GM23338 (cell line): Measurements from ENCODE around the gene PANK1. TPM values are rescaled to one million over a fixed set of nuclear protein-coding genes. Genes with fewer than 3 reads are reported as not detected.

Experiments used
- ATAC-seq: fragments of 200-7000 bp; cut with Tn5 transposase; 3 replicates; pipeline ENCODE4 v1.9.1; 2020
- DNase-seq: peaks from one replicate; pipeline ENCODE4 v3.0.0-alpha.2; 2015; ENCODE audit warnings: low spot score
- H2AFZ ChIP-seq: fragments of 200-600 bp; sonication (generic); 2 replicates; pipeline ENCODE4 v1.8.0; 2016; ENCODE audit warnings: antibody characterized with exemption, mild to moderate bottlenecking, moderate library complexity
- H3F3A ChIP-seq: fragments of 200-600 bp; sonication (generic); replicated peaks from 2 replicates; pipeline ENCODE4 v1.8.0; 2017; ENCODE audit warnings: antibody characterized with exemption, mixed run types, low read depth
- H3K27ac ChIP-seq: fragments of 200-600 bp; sonication (generic); 2 replicates; pipeline ENCODE4 v1.6.1; 2016; ENCODE audit warnings: low read depth
- H3K27me3 ChIP-seq: fragments of 200-600 bp; sonication (generic); 2 replicates; pipeline ENCODE4 v1.8.0; 2016; ENCODE audit warnings: mild to moderate bottlenecking, mixed run types, moderate library complexity; ENCODE audit not compliant: insufficient read depth
- H3K36me3 ChIP-seq: fragments of 200-600 bp; sonication (generic); 2 replicates; pipeline ENCODE4 v1.8.0; 2016; ENCODE audit warnings: mild to moderate bottlenecking; ENCODE audit not compliant: insufficient read depth
- H3K4me1 ChIP-seq: fragments of 200-600 bp; sonication (generic); 2 replicates; pipeline ENCODE4 v1.8.0; 2016; ENCODE audit warnings: mild to moderate bottlenecking, moderate library complexity; ENCODE audit not compliant: insufficient read depth
- H3K4me2 ChIP-seq: fragments of 200-600 bp; sonication (generic); 2 replicates; pipeline ENCODE4 v1.7.1; 2017; ENCODE audit warnings: mixed run types
- H3K4me3 ChIP-seq: fragments of 200-600 bp; sonication (generic); 2 replicates; pipeline ENCODE4 v1.6.1; 2016; ENCODE audit warnings: mixed run types
- H3K79me2 ChIP-seq: fragments of 200-600 bp; sonication (generic); replicated peaks from 2 replicates; pipeline ENCODE4 v1.8.0; 2017; ENCODE audit warnings: mild to moderate bottlenecking; ENCODE audit not compliant: insufficient read depth
- H3K9me2 ChIP-seq: fragments of 200-600 bp; sonication (generic); 2 replicates; pipeline ENCODE4 v1.8.0; 2017; ENCODE audit not compliant: insufficient read depth
- H4K20me1 ChIP-seq: fragments of 200-600 bp; sonication (generic); replicated peaks from 2 replicates; pipeline ENCODE4 v1.8.0; 2017; ENCODE audit warnings: mild to moderate bottlenecking; ENCODE audit not compliant: insufficient read depth
- H3K27ac Mint-ChIP-seq: 2 replicates; pipeline ENCODE4 v1.8.0; 2020; ENCODE audit warnings: inconsistent platforms, mild to moderate bottlenecking, moderate library complexity, mixed read lengths
- H3K27me3 Mint-ChIP-seq: 3 replicates; pipeline ENCODE4 v1.8.0; 2022; ENCODE audit warnings: low read depth, mild to moderate bottlenecking, moderate library complexity, mixed read lengths, inconsistent platforms; ENCODE audit not compliant: insufficient read depth, poor library complexity
- H3K36me3 Mint-ChIP-seq: 3 replicates; pipeline ENCODE4 v1.8.0; 2021; ENCODE audit warnings: low read depth, mild to moderate bottlenecking, inconsistent platforms, moderate library complexity, mixed read lengths
- H3K4me1 Mint-ChIP-seq: 3 replicates; pipeline ENCODE4 v1.8.0; 2020; ENCODE audit warnings: mild to moderate bottlenecking, inconsistent platforms, mixed read lengths
- H3K4me3 Mint-ChIP-seq: 3 replicates; pipeline ENCODE4 v1.8.0; 2021; ENCODE audit warnings: moderate library complexity, mild to moderate bottlenecking, inconsistent platforms, mixed read lengths
- H3K9me3 Mint-ChIP-seq: 3 replicates; pipeline ENCODE4 v1.8.0; 2020; ENCODE audit warnings: moderate library complexity, mild to moderate bottlenecking, inconsistent platforms, mixed read lengths
- CREB1 ChIP-seq: fragments of 250-450 bp; sonication (Bioruptor Pico); IDR thresholded peaks from 2 replicates; pipeline ENCODE4 v1.5.0; 2020; ENCODE audit warnings: low read depth, mild to moderate bottlenecking, moderate library complexity
- EZH2 ChIP-seq: fragments of 200-600 bp; sonication (generic); IDR thresholded peaks from one replicate; pipeline ENCODE4 v1.8.0; 2017; ENCODE audit warnings: antibody characterized with exemption, mild to moderate bottlenecking, low read depth; ENCODE audit not compliant: unreplicated experiment
- NANOG ChIP-seq: IDR thresholded peaks from 2 replicates; pipeline ENCODE4 v1.6.1; 2016; ENCODE audit warnings: antibody characterized with exemption, borderline replicate concordance
- POLR2AphosphoS5 ChIP-seq: IDR thresholded peaks from 2 replicates; pipeline ENCODE4 v1.6.1; 2016; ENCODE audit warnings: antibody characterized with exemption, low read depth
- STAT1 ChIP-seq: IDR thresholded peaks from one replicate; pipeline ENCODE4 v1.6.1; 2016; ENCODE audit warnings: antibody characterized with exemption; ENCODE audit not compliant: unreplicated experiment
- ZNF114 ChIP-seq: fragments of 250-450 bp; sonication (Bioruptor Pico); IDR thresholded peaks from 2 replicates; pipeline ENCODE4 v1.5.0; 2020; ENCODE audit warnings: mild to moderate bottlenecking, moderate library complexity
- ZNF331 ChIP-seq: fragments of 250-450 bp; sonication (Bioruptor Pico); IDR thresholded peaks from 2 replicates; pipeline ENCODE4 v1.5.0; 2020; ENCODE audit warnings: low read depth, mild to moderate bottlenecking, moderate library complexity
- ZNF462 ChIP-seq: fragments of 250-450 bp; sonication (Bioruptor Pico); IDR thresholded peaks from 2 replicates; pipeline ENCODE4 v1.5.0; 2020; ENCODE audit warnings: mild to moderate bottlenecking, moderate library complexity
- polyA plus RNA-seq: library from polyadenylated mRNA; unstranded; fragments of >200 nt; fragmentation: Nextera tagmentation; extraction: Ambion mirVana; gene quantifications from 2 replicates; pipeline ENCODE4 v1.2.1, GENCODE V29; 2016
- total RNA-seq: library from RNA; depleted of rRNA; stranded (reverse); fragments of >200 nt; shearing (Covaris generic); gene quantifications from 2 replicates; pipeline ENCODE4 v1.2.3, GENCODE V29; 2014
- TF ChIP-seq, protein P1 (sequence below): IDR thresholded peaks from one replicate; pipeline ENCODE4 v1.6.1; 2018; ENCODE audit warnings: antibody characterized with exemption; ENCODE audit not compliant: unreplicated experiment

Gene PANK1
- total and polyA plus RNA-seq, 2 experiments from 2014 or later = 15.2 to 44.7 TPM

DNA sequence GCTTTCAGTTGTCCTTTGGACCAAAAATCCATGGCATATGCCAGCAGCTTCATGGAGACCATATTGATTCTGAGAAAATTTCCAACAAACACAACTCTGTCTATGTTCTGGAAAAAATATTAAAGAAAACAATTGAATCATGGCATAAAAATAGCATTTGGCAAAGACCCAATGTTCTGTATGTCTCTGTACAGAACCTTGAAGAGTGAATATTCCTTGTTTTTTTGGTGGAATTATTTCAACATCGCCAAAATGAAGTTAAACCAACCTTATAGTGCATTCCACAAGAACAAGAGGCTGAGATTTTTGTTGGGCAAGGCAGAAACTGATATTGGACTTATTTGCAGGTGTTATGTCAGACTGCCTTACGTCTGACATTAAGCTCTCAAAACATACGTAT, 56.4 kb downstream of the PANK1 start:
- H3F3A ChIP-seq = no peaks in the 10 kb centered on the region
- Mint-ChIP-seq H3K9me3 (no peaks in the 10 kb centered on the region), H3K27me3 (no peaks in the 10 kb centered on the region), H3K4me1 (peaks cover 1% of the 10 kb centered on the region; the same call in 2 of the 3 replicates), H3K27ac (no peak overlapping the region), H3K4me3 (no peak overlapping the region), H3K36me3 (peaks cover 47% of the 10 kb centered on the region)
- DNase-seq (no peak), ATAC-seq (no peak)
- no peak overlapping the region for H2AFZ ChIP-seq
- H3K4me2 ChIP-seq = no peak overlapping the region
- no peak overlapping the region for H3K4me3 ChIP-seq
- no peaks in the 10 kb centered on the region for H3K4me1 ChIP-seq
- no peaks in the 10 kb centered on the region for H3K27me3 ChIP-seq
- TF ChIP-seq, protein P1, sequence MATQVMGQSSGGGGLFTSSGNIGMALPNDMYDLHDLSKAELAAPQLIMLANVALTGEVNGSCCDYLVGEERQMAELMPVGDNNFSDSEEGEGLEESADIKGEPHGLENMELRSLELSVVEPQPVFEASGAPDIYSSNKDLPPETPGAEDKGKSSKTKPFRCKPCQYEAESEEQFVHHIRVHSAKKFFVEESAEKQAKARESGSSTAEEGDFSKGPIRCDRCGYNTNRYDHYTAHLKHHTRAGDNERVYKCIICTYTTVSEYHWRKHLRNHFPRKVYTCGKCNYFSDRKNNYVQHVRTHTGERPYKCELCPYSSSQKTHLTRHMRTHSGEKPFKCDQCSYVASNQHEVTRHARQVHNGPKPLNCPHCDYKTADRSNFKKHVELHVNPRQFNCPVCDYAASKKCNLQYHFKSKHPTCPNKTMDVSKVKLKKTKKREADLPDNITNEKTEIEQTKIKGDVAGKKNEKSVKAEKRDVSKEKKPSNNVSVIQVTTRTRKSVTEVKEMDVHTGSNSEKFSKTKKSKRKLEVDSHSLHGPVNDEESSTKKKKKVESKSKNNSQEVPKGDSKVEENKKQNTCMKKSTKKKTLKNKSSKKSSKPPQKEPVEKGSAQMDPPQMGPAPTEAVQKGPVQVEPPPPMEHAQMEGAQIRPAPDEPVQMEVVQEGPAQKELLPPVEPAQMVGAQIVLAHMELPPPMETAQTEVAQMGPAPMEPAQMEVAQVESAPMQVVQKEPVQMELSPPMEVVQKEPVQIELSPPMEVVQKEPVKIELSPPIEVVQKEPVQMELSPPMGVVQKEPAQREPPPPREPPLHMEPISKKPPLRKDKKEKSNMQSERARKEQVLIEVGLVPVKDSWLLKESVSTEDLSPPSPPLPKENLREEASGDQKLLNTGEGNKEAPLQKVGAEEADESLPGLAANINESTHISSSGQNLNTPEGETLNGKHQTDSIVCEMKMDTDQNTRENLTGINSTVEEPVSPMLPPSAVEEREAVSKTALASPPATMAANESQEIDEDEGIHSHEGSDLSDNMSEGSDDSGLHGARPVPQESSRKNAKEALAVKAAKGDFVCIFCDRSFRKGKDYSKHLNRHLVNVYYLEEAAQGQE = no peak
- no peak for TF ChIP-seq STAT1
- no peak for TF ChIP-seq ZNF114 (CRISPR knock-in tag)
- no peak for TF ChIP-seq NANOG
- no peak for TF ChIP-seq EZH2
- TF ChIP-seq CREB1 (CRISPR knock-in tag) = no peak
- TF ChIP-seq POLR2AphosphoS5 = no peak
- H3K79me2 ChIP-seq = no peaks in the 10 kb centered on the region
- H3K27ac ChIP-seq = no peak overlapping the region
- H3K36me3 ChIP-seq = peaks cover 19% of the 10 kb centered on the region
- H3K9me2 ChIP-seq = no peaks in the 10 kb centered on the region
- no peaks in the 10 kb centered on the region for H4K20me1 ChIP-seq

- no peaks in the 10 kb centered on the region for H3F3A ChIP-seq
- Mint-ChIP-seq H3K9me3 (no peaks in the 10 kb centered on the region), H3K27ac (no peak overlapping the region), H3K4me3 (no peak overlapping the region), H3K27me3 (peaks cover 4% of the 10 kb centered on the region), H3K4me1 (peaks cover 13% of the 10 kb centered on the region; the same call in 2 of the 3 replicates), H3K36me3 (peaks cover 14% of the 10 kb centered on the region; the same call in 2 of the 3 replicates)
- no peaks in the 10 kb centered on the region for H4K20me1 ChIP-seq
- H3K9me2 ChIP-seq = no peaks in the 10 kb centered on the region
- H3K4me3 ChIP-seq = no peak overlapping the region
- no peak overlapping the region for H2AFZ ChIP-seq
- H3K27me3 ChIP-seq = no peaks in the 10 kb centered on the region
- no peak overlapping the region for H3K4me2 ChIP-seq
- H3K27ac ChIP-seq = no peak overlapping the region
- H3K4me1 ChIP-seq = peaks cover 9% of the 10 kb centered on the region
- no peaks in the 10 kb centered on the region for H3K79me2 ChIP-seq
- H3K36me3 ChIP-seq = no peaks in the 10 kb centered on the region
- peak; percentile 48 for DNase-seq
- ATAC-seq = no peak
- TF ChIP-seq, protein P1 = no peak
- TF ChIP-seq ZNF462 = no peak
- TF ChIP-seq ZNF331 (CRISPR knock-in tag) = no peak
- no peak for TF ChIP-seq STAT1
- TF ChIP-seq EZH2 = no peak
Measured at GRCh38 chr10:89582022-89582421, 63.0 kb downstream of the PANK1 start.
